Ovary (tissue), 3 donors: ENCODE results near the gene UPB1.

Source experiments
- CTCF ChIP-seq, 3 donors: fragments of 450-650 bp in 2 of 3; fragments of 200-600 bp in 1 of 3; IDR thresholded peaks; one replicate each; pipeline versions ENCODE4 v1.5.1 to v1.8.0; 2016 to 2022; ENCODE audit warnings: antibody characterized with exemption in 3 of 3, mild to moderate bottlenecking in 1 of 3
- POLR2A ChIP-seq: fragments of 450-650 bp; IDR thresholded peaks from one replicate; pipeline ENCODE4 v1.6.1; 2017; ENCODE audit warnings: antibody characterized with exemption, mild to moderate bottlenecking, moderate library complexity
- donor health status: DM: no; HTN: no; CAD: no.

- no peak for TF ChIP-seq POLR2A
- no peak for TF ChIP-seq CTCF (IDR thresholded peaks at IDR 0.05)
These were observed 34.8 kb downstream of the UPB1 start for GRCh38 chr22:24529898-24530297.
